Measurements from ENCODE around the gene GCNT2.
A peak's percentile ranks its signal among the peaks of the same experiment; 100 is the strongest.
"Not testable (repeated sequence)": the region's sequence is repeated elsewhere in the genome, so short reads cannot be mapped to it uniquely, and the experiment has no call there.

Gene GCNT2

GRCh38 chr6:10610289-10610688 is 89.1 kb downstream of the GCNT2 start:
- no peak for DNase-seq (ENCODE audit: low spot score)

- no peak for DNase-seq (ENCODE audit: low spot score)
Measured at GRCh38 chr6:10612161-10612560, 91.0 kb downstream of the GCNT2 start.

GRCh38 chr6:10613077-10613476 is 91.9 kb downstream of the GCNT2 start:
- no peak for DNase-seq (ENCODE audit: low spot score)

- DNase-seq (ENCODE audit: low spot score): peak; percentile 36
Measured at GRCh38 chr6:10613723-10614122, 92.6 kb downstream of the GCNT2 start.

GRCh38 chr6:10615675-10616074 is 94.5 kb downstream of the GCNT2 start:
- DNase-seq (ENCODE audit: low spot score): no peak

GRCh38 chr6:10616266-10616665 is 95.1 kb downstream of the GCNT2 start:
- not testable (repeated sequence) for DNase-seq (ENCODE audit: low spot score)

- DNase-seq (ENCODE audit: low spot score): no peak
Measured at GRCh38 chr6:10617008-10617696, 96.0 kb downstream of the GCNT2 start.

- DNase-seq (ENCODE audit: low spot score): no peak
Measured at GRCh38 chr6:10618409-10618808, 97.3 kb downstream of the GCNT2 start.

- no peak for DNase-seq (ENCODE audit: low spot score)
Measured at GRCh38 chr6:10621213-10621612, 100.1 kb downstream of the GCNT2 start.

- DNase-seq (ENCODE audit: low spot score): no peak
Measured at GRCh38 chr6:10621847-10622246, 100.7 kb downstream of the GCNT2 start.

GRCh38 chr6:10624836-10625235 is 103.7 kb downstream of the GCNT2 start:
- no peak for DNase-seq (ENCODE audit: low spot score)

- DNase-seq (ENCODE audit: low spot score): no peak
Measured at GRCh38 chr6:10626154-10626741, 105.1 kb downstream of the GCNT2 start.

GRCh38 chr6:10627800-10628199 is 106.6 kb downstream of the GCNT2 start:
- no peak for DNase-seq (ENCODE audit: low spot score)

GRCh38 chr6:10630178-10630577 is 109.0 kb downstream of the GCNT2 start:
- DNase-seq (ENCODE audit: low spot score): no peak

GRCh38 chr6:10633216-10633615 is 112.1 kb downstream of the GCNT2 start:
- no peak for DNase-seq (ENCODE audit: low spot score)

- no peak for DNase-seq (ENCODE audit: low spot score)
Measured at GRCh38 chr6:10640412-10640811, 119.3 kb downstream of the GCNT2 start.

- no peak for DNase-seq (ENCODE audit: low spot score)
Measured at GRCh38 chr6:10641528-10641927, 120.4 kb downstream of the GCNT2 start.

GRCh38 chr6:10643201-10643651 is 122.1 kb downstream of the GCNT2 start:
- no peak for DNase-seq (ENCODE audit: low spot score)

GRCh38 chr6:10644225-10644624 is 123.1 kb downstream of the GCNT2 start:
- no peak for DNase-seq (ENCODE audit: low spot score)

- DNase-seq (ENCODE audit: low spot score): no peak
Measured at GRCh38 chr6:10655508-10656055, 134.4 kb downstream of the GCNT2 start.

GRCh38 chr6:10658910-10659698 is 138.0 kb downstream of the GCNT2 start:
- no peak for DNase-seq (ENCODE audit: low spot score)

GRCh38 chr6:10659699-10660348 is 138.7 kb downstream of the GCNT2 start:
- no peak for DNase-seq (ENCODE audit: low spot score)

Measured in cerebellar cortex (tissue), 1 donor.